NCI-H1092 (cell line): ENCODE results near the gene PACS1.
"Not testable (repeated sequence)": the region's sequence is repeated elsewhere in the genome, so short reads cannot be mapped to it uniquely, and the experiment has no call there.

Source experiments
- DNase-seq: peaks from one replicate; lab custom pipeline; 2025; lab: John Stamatoyannopoulos, UW

Gene PACS1

GRCh38 chr11:66069715-66070603 lies at the start of gene PACS1:
TSS of gene PACS1 (plus strand) at chr11:66070272. CDS start at chr11:66070487, 215 bp downstream.
- peak; percentile 51 for DNase-seq

- no peak for DNase-seq
These were observed 49.3 kb upstream of the PACS1 start for GRCh38 chr11:66020618-66021357.

- peak; percentile 64 for DNase-seq
These were observed 47.5 kb upstream of the PACS1 start for GRCh38 chr11:66022401-66023185.

GRCh38 chr11:66023186-66023440 lies 47.0 kb upstream of the PACS1 start:
- not testable (repeated sequence) for DNase-seq

- DNase-seq = no peak
These were observed 44.0 kb upstream of the PACS1 start, which contains the start of gene CATSPER1 for GRCh38 chr11:66026017-66026529. TSS of gene CATSPER1 (minus strand) at chr11:66026479. CDS start at chr11:66026379, 100 bp downstream.

GRCh38 chr11:66032957-66033735 lies 36.9 kb upstream of the PACS1 start:
- no peak for DNase-seq

- DNase-seq = no peak
These were observed 34.3 kb upstream of the PACS1 start for GRCh38 chr11:66035653-66036333.

- no peak for DNase-seq
These were observed 33.8 kb upstream of the PACS1 start for GRCh38 chr11:66036334-66036710.

- no peak for DNase-seq
These were observed 32.7 kb upstream of the PACS1 start for GRCh38 chr11:66037327-66037726.

- no peak for DNase-seq
These were observed 30.3 kb upstream of the PACS1 start for GRCh38 chr11:66039765-66040164.

GRCh38 chr11:66042227-66042995 lies 27.7 kb upstream of the PACS1 start:
- DNase-seq = no peak

- no peak for DNase-seq
These were observed 26.8 kb upstream of the PACS1 start for GRCh38 chr11:66042996-66043906.

- DNase-seq = no peak
These were observed 25.3 kb upstream of the PACS1 start for GRCh38 chr11:66044757-66045156.

GRCh38 chr11:66045177-66045639 lies 24.9 kb upstream of the PACS1 start:
- peak; percentile 71 for DNase-seq

GRCh38 chr11:66046901-66047300 lies 23.2 kb upstream of the PACS1 start:
- DNase-seq = no peak

GRCh38 chr11:66047541-66048365 lies 22.3 kb upstream of the PACS1 start:
- DNase-seq = no peak

- no peak for DNase-seq
These were observed 21.3 kb upstream of the PACS1 start, which contains the start of gene GAL3ST3 for GRCh38 chr11:66048547-66049323. TSS of gene GAL3ST3 (minus strand) at chr11:66049161. CDS start at chr11:66045415, 3,746 bp downstream.
